ENCODE results near the gene NGLY1.

Gene NGLY1

GRCh38 chr3:25803833-25804232, 20.6 kb upstream of the NGLY1 start:
- no peak for TF ChIP-seq CTCF (IDR thresholded peaks at IDR 0.05; ENCODE audit: borderline replicate concordance, insufficient read depth, low read depth, low read length)

DNA sequence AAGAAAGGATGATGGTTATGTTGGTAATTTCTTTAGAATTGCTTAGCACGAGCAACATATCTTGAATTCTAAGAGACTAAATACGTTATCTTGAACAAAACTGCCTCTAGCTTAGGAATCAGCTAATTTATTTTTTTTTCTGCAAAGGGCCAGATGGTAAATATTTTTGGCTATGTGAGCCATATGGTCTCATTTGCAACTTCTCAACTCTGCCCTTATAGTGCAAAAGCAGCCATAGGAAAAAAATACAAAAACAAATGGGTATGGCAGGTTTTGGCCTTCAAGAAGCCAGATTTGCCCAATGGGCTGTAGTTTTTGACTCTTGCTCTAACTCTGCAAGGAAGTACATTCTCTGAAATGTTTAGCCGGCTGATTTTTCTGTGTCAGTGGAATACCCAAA, 18.5 kb upstream of the NGLY1 start:
- no peak overlapping the region for H3K4me3 ChIP-seq (ENCODE audit: low read depth, low read length)
- TF ChIP-seq CTCF (IDR thresholded peaks at IDR 0.05; ENCODE audit: borderline replicate concordance, insufficient read depth, low read depth, low read length), result no peak

More at GRCh38 chr3:25803833-25804232, 20.6 kb upstream of the NGLY1 start:
- H3K4me3 ChIP-seq (ENCODE audit: low read depth, low read length), result no peak overlapping the region

DNA sequence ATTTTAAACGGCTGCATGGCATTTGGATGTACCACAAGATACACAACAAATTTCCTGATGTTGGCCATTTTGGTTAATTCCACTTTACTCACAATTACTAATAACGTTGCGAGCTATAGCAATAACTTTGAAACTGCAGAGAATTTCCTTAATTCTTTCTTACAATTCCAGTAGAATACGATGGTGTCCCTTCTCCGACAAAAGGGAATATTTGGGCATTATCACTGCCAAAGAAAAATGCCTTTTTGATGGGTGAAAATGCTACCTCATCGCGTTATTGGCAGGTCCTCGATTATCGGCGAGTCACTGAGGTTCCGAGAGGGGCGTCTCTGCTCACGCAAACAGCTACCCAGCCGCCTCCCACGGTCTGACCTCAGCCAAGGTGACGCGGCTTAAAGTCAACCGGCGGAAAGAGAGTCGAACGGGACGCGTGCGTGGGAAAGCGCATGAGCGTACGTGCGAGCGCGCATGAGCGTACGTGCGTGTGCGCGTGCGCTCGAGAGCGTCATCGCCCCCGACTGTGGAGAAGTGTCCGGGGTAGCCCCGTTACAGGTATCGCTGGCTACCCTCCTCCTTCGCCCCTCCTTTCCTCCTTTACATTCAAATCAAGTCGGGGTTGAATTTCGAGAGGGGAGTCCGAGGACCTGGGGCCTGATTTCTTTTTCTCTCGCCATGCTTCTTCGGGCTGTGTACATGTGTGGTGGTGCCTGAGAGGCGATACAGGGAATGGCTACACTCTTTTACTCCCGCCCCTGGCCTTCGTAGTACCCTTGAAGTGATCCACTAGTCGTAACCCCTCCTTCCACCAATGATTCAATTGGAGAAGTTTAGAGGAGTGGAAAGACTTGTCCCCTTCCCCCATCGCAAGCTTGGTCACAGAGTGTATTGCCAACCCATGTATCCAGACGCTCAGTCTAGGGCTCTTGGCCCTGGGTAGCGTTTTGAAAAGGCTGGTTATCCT, 6.6 kb upstream of the NGLY1 start, which contains the start of gene OXSM:
Gene OXSM (plus strand): TSS at position 495 of the 961 bp plus-strand sequence. CDS start 931 bp downstream, outside the sequence.
- no peak for TF ChIP-seq CTCF (IDR thresholded peaks at IDR 0.05; ENCODE audit: borderline replicate concordance, insufficient read depth, low read depth, low read length)

GRCh38 chr3:25789209-25789595, 6.0 kb upstream of the NGLY1 start:
- no peak for TF ChIP-seq CTCF (IDR thresholded peaks at IDR 0.05; ENCODE audit: borderline replicate concordance, insufficient read depth, low read depth, low read length)
- H3K4me3 ChIP-seq (ENCODE audit: low read depth, low read length), result peak overlapping the region; percentile 54

More for the DNA sequence above, 6.6 kb upstream of the NGLY1 start, which contains the start of gene OXSM:
- peak within 1 kb of the TSS; percentile 54 for H3K4me3 ChIP-seq (ENCODE audit: low read depth, low read length)

GRCh38 chr3:25787689-25788088, 4.4 kb upstream of the NGLY1 start:
- no peak overlapping the region for H3K4me3 ChIP-seq (ENCODE audit: low read depth, low read length)

DNA sequence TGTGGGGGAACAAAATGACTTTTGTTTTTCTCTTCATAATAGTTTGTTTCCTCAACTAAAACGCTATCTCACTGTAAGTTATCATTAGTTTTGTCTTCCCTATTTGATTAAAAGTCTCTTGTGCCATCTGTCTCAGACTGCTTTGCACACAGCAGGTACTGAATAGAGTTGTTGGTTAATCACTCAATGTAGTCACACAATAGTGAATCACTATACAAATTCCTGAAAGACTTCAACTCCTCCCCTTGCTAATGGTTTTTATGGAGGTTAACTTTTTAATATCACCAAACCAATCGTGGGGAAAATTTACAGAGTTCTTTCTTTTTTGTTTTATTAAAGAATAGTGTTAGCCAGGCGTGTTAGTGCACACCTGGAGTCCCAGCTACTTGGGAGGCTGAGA, 2.6 kb upstream of the NGLY1 start:
- TF ChIP-seq CTCF (IDR thresholded peaks at IDR 0.05; ENCODE audit: borderline replicate concordance, insufficient read depth, low read depth, low read length), result no peak

More at GRCh38 chr3:25787689-25788088, 4.4 kb upstream of the NGLY1 start:
- TF ChIP-seq CTCF (IDR thresholded peaks at IDR 0.05; ENCODE audit: borderline replicate concordance, insufficient read depth, low read depth, low read length), result no peak

GRCh38 chr3:25784971-25785370, 1.7 kb upstream of the NGLY1 start:
- no peak for TF ChIP-seq CTCF (IDR thresholded peaks at IDR 0.05; ENCODE audit: borderline replicate concordance, insufficient read depth, low read depth, low read length)
- no peak overlapping the region for H3K4me3 ChIP-seq (ENCODE audit: low read depth, low read length)

More for the DNA sequence above, 2.6 kb upstream of the NGLY1 start:
- H3K4me3 ChIP-seq (ENCODE audit: low read depth, low read length), result no peak overlapping the region
